Measurements from ENCODE around the gene IKZF1. TPM values are rescaled to one million over a fixed set of nuclear protein-coding genes. Genes with fewer than 3 reads are reported as not detected.

Gene IKZF1
- total RNA-seq, 1 experiment from 2014 or later = 0.77 TPM

DNA sequence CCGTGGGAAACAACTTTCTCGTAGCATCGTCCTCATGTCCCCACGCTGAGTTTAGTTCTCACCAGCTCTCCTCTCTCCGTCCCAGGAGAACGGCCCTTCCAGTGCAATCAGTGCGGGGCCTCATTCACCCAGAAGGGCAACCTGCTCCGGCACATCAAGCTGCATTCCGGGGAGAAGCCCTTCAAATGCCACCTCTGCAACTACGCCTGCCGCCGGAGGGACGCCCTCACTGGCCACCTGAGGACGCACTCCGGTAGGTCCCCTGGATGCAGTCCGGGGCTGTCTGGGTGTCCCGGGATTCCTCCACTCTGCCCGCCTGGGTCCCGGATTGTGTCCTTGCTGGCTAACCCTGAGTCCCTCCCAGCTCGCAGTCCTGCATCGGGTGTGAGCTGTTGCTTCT is 77.9 kb downstream of the IKZF1 start:
- CTCF ChIA-PET = no interaction called here
- Histone ChIP-seq H3K4me3 (ENCODE audit: low read depth in 2 of 2, low read length in 2 of 2) (no peak overlapping the region), H3K27ac (ENCODE audit: low read length) (no peak overlapping the region), H3K4me1 (ENCODE audit: control insufficient read depth, insufficient read depth, low read length) (no peaks in the 10 kb centered on the region), H3K27me3 (ENCODE audit: control insufficient read depth, insufficient read depth, low read length) (peaks cover 30% of the 10 kb centered on the region), H3K9me3 (ENCODE audit: control insufficient read depth, insufficient read depth, low read depth, low read length) (no peaks in the 10 kb centered on the region), H3K36me3 (ENCODE audit: control insufficient read depth, insufficient read depth, low read length) (no peaks in the 10 kb centered on the region)
- TF ChIP-seq REST (IDR thresholded peaks at IDR 0.05; ENCODE audit: insufficient read depth in 1 of 2, low read depth in 2 of 2, low read length in 1 of 2) (no peak), POLR2AphosphoS5 (IDR thresholded peaks at IDR 0.05; ENCODE audit: low read depth, low read length) (no peak), SIN3A (IDR thresholded peaks at IDR 0.05; ENCODE audit: borderline replicate concordance, insufficient read depth, low read depth, low read length) (no peak), TCF7L2 (IDR thresholded peaks at IDR 0.05; ENCODE audit: low read depth, low read length) (no peak)
- TF ChIP-seq, protein P1, sequence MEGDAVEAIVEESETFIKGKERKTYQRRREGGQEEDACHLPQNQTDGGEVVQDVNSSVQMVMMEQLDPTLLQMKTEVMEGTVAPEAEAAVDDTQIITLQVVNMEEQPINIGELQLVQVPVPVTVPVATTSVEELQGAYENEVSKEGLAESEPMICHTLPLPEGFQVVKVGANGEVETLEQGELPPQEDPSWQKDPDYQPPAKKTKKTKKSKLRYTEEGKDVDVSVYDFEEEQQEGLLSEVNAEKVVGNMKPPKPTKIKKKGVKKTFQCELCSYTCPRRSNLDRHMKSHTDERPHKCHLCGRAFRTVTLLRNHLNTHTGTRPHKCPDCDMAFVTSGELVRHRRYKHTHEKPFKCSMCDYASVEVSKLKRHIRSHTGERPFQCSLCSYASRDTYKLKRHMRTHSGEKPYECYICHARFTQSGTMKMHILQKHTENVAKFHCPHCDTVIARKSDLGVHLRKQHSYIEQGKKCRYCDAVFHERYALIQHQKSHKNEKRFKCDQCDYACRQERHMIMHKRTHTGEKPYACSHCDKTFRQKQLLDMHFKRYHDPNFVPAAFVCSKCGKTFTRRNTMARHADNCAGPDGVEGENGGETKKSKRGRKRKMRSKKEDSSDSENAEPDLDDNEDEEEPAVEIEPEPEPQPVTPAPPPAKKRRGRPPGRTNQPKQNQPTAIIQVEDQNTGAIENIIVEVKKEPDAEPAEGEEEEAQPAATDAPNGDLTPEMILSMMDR (IDR thresholded peaks at IDR 0.05) = no peak
- in situ Hi-C loops (cut with HindIII; ENCODE audit: low pct_unique_long_range_greater_than_20kb, low sequenced_read_pairs) (no loop called here), intact Hi-C loops (cut with micrococcal nuclease; ENCODE audit: unreplicated experiment) (no loop called here)
- POLR2A ChIA-PET = no interaction called here
- no TSS peak for BruUV-seq (replicated peaks)
- DNase-seq (ENCODE audit: low read depth, low spot score) (no peak), ATAC-seq (no peak)

DNA sequence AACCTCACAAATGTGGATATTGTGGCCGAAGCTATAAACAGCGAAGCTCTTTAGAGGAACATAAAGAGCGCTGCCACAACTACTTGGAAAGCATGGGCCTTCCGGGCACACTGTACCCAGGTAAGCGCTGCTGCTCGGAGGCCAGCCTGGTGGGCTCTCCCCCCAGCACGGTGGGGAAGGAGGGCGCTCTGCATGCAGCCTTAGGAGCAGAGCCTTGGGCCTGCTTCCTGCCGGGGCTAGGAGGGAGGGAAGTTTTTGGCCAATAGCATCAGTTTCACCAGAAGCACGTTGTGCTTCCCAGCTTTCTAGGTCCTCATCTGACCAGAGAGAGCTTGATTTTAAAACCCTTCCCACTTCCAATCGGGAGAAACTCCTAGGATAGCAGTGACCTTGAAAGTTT is 82.8 kb downstream of the IKZF1 start:
- Histone ChIP-seq H3K4me3 (ENCODE audit: low read depth in 2 of 2, low read length in 2 of 2) (no peak overlapping the region), H3K36me3 (ENCODE audit: control insufficient read depth, insufficient read depth, low read length) (no peaks in the 10 kb centered on the region), H3K27me3 (ENCODE audit: control insufficient read depth, insufficient read depth, low read length) (peaks cover 26% of the 10 kb centered on the region), H3K9me3 (ENCODE audit: control insufficient read depth, insufficient read depth, low read depth, low read length) (no peaks in the 10 kb centered on the region), H3K27ac (ENCODE audit: low read length) (no peak overlapping the region), H3K4me1 (ENCODE audit: control insufficient read depth, insufficient read depth, low read length) (no peaks in the 10 kb centered on the region)
- intact Hi-C loops (cut with micrococcal nuclease; ENCODE audit: unreplicated experiment) = no loop called here
- no TSS peak for BruUV-seq (replicated peaks)
- ATAC-seq (no peak), DNase-seq (ENCODE audit: low read depth, low spot score) (no peak)
- TF ChIP-seq REST (IDR thresholded peaks at IDR 0.05; ENCODE audit: insufficient read depth in 1 of 2, low read depth in 2 of 2, low read length in 1 of 2) = no peak
- no peak for TF ChIP-seq TCF7L2 (IDR thresholded peaks at IDR 0.05; ENCODE audit: low read depth, low read length)
- no peak for TF ChIP-seq POLR2AphosphoS5 (IDR thresholded peaks at IDR 0.05; ENCODE audit: low read depth, low read length)
- TF ChIP-seq, protein P1 (IDR thresholded peaks at IDR 0.05) = no peak
- in situ Hi-C loops (cut with HindIII; ENCODE audit: low pct_unique_long_range_greater_than_20kb, low sequenced_read_pairs) = no loop called here
- ChIA-PET CTCF (no interaction called here), POLR2A (no interaction called here)
